SK-N-MC (cell line): ENCODE results near the gene MADD.

ENCODE experiments used
- DNase-seq: peaks from one replicate; pipeline ENCODE4 v3.0.0-alpha.2; 2011; ENCODE audit warnings: low read depth, low spot score
- H3K27ac ChIP-seq: fragments of 200-600 bp; sonication (generic); 2 replicates; pipeline ENCODE4 v1.5.1; 2016; ENCODE audit warnings: mixed run types
- H3K36me3 ChIP-seq: fragments of 200-600 bp; sonication (generic); 2 replicates; pipeline ENCODE4 v1.6.1; 2017; ENCODE audit warnings: antibody characterized with exemption, low read length, mixed read lengths; ENCODE audit not compliant: insufficient read depth
- H3K4me3 ChIP-seq: fragments of 200-600 bp; sonication (generic); 2 replicates; pipeline ENCODE4 v1.5.1; 2016
- H3K9ac ChIP-seq: fragments of 200-600 bp; sonication (generic); 2 replicates; pipeline ENCODE4 v1.8.0; 2017; ENCODE audit warnings: mixed run types, mixed read lengths; ENCODE audit not compliant: insufficient read length
- H3K9me3 ChIP-seq: fragments of 200-600 bp; sonication (generic); 2 replicates; pipeline ENCODE4 v1.6.1; 2017; ENCODE audit warnings: low read depth, mild to moderate bottlenecking, antibody characterized with exemption, low read length, moderate library complexity, mixed read lengths
- EZH2 ChIP-seq: fragments of 200-600 bp; sonication (generic); IDR thresholded peaks from one replicate; pipeline ENCODE4 v1.6.1; 2017; ENCODE audit warnings: antibody characterized with exemption
- FOXP2 ChIP-seq: optimal IDR thresholded peaks from 2 replicates; pipeline ENCODE3; 2011; ENCODE audit warnings: mild to moderate bottlenecking, moderate library complexity; ENCODE audit not compliant: insufficient read depth; ENCODE audit errors: extremely low read length, control extremely low read depth
- POLR2AphosphoS5 ChIP-seq: IDR thresholded peaks from 2 replicates; pipeline ENCODE4 v1.6.1; 2012; ENCODE audit warnings: mild to moderate bottlenecking, low read depth, low read length, borderline replicate concordance

Gene MADD

DNA sequence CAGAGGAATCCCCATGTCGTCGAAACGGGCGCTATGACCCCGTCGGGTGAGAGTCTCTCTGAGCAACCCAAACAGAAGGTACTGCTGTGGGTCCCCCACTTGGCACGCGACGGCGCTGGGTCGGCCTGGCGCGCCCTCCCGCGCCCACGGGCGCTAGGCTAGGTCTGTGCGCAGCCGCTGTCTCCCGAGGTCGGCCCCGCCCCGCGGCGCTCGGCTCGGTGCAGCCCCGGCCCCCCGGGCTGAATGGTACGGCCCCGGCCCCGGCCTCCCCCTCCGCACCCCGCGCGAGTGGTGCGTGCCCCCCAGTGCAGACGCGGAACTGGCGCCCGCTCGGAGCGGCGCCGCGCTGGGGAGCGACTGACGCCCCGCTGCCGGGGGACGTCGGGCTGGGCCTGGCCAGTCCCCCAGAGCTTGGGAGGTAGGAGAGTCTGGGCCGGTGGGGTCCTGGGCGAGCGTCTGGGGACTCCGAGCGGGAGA is at the start of gene MADD:
TSS of gene MADD (plus strand) at position 305 of the 477 bp plus-strand sequence.
- no peaks in the 10 kb centered on the region for H3K9me3 ChIP-seq
- peaks cover 7% of the 10 kb centered on the region; the same call in 1 of the 2 replicates for H3K36me3 ChIP-seq
- H3K27ac ChIP-seq: peak within 1 kb of the TSS; percentile 98
- no peak for TF ChIP-seq EZH2
- peak; percentile 75 for TF ChIP-seq POLR2AphosphoS5
- TF ChIP-seq FOXP2: peak; percentile 66
- H3K4me3 ChIP-seq: peak within 1 kb of the TSS; percentile 81
- H3K9ac ChIP-seq: peak within 1 kb of the TSS; percentile 82
- DNase-seq: no peak

GRCh38 chr11:47220401-47220821 is 49.5 kb upstream of the MADD start:
- no peak overlapping the region for H3K4me3 ChIP-seq
- peak overlapping the region; percentile 14 for H3K27ac ChIP-seq
- H3K36me3 ChIP-seq: 0 out of 2 replicates have a peak, but pooled peaks cover 3% of the 10 kb centered on the region
- peak overlapping the region; percentile 35 for H3K9ac ChIP-seq
- TF ChIP-seq FOXP2: no peak
- no peak for TF ChIP-seq POLR2AphosphoS5
- no peak for TF ChIP-seq EZH2
- no peak for DNase-seq
- no peaks in the 10 kb centered on the region for H3K9me3 ChIP-seq

DNA sequence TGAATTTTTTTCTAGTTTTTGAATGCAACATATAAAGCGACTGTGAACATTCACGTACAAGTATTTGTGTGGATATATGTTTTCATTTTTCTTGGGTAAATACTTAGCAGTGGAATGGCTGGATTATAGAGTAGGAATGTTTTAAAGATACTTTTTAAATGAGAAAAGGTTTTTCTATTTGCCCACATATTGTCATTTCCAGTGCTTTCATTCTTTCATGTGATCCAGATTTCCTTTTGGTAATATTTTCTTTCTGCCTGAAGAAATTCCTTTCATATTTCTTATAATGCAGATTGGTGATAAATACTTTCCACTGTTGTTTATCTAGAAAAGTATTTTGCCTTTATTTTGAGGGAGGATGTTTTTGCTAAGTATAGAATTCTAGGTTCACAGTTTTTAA is 47.2 kb upstream of the MADD start:
- peaks cover 14% of the 10 kb centered on the region for H3K36me3 ChIP-seq
- TF ChIP-seq FOXP2: no peak
- no peak for TF ChIP-seq EZH2
- no peak for TF ChIP-seq POLR2AphosphoS5

GRCh38 chr11:47225552-47226400 is 44.2 kb upstream of the MADD start:
- Histone ChIP-seq H3K9me3 (no peaks in the 10 kb centered on the region), H3K36me3 (peaks cover 11% of the 10 kb centered on the region), H3K9ac (no peak overlapping the region), H3K27ac (no peak overlapping the region), H3K4me3 (no peak overlapping the region)
- TF ChIP-seq EZH2: no peak
- no peak for TF ChIP-seq FOXP2
- TF ChIP-seq POLR2AphosphoS5: no peak
- no peak for DNase-seq

More for the DNA sequence above, 47.2 kb upstream of the MADD start:
- no peak overlapping the region for H3K9ac ChIP-seq
- DNase-seq: no peak
- H3K4me3 ChIP-seq: no peak overlapping the region
- no peak overlapping the region for H3K27ac ChIP-seq
- H3K9me3 ChIP-seq: no peaks in the 10 kb centered on the region

- no peaks in the 10 kb centered on the region for H3K9me3 ChIP-seq
- no peak overlapping the region for H3K4me3 ChIP-seq
- no peak overlapping the region for H3K9ac ChIP-seq
- TF ChIP-seq POLR2AphosphoS5 (no peak), FOXP2 (no peak), EZH2 (no peak)
- peaks cover 11% of the 10 kb centered on the region for H3K36me3 ChIP-seq
- no peak for DNase-seq
- H3K27ac ChIP-seq: no peak overlapping the region
Measured at GRCh38 chr11:47229161-47229560, 40.8 kb upstream of the MADD start.

GRCh38 chr11:47233051-47233450 is 36.9 kb upstream of the MADD start:
- no peak for DNase-seq
- no peak overlapping the region for H3K27ac ChIP-seq
- no peaks in the 10 kb centered on the region for H3K9me3 ChIP-seq
- no peak overlapping the region for H3K9ac ChIP-seq
- TF ChIP-seq EZH2 (no peak), POLR2AphosphoS5 (no peak), FOXP2 (no peak)
- H3K36me3 ChIP-seq: no peaks in the 10 kb centered on the region; the same call in 1 of the 2 replicates
- H3K4me3 ChIP-seq: no peak overlapping the region

- DNase-seq: no peak
- peaks cover 5% of the 10 kb centered on the region; the same call in 1 of the 2 replicates for H3K36me3 ChIP-seq
- no peak overlapping the region for H3K9ac ChIP-seq
- H3K4me3 ChIP-seq: no peak overlapping the region
- H3K27ac ChIP-seq: no peak overlapping the region
- no peaks in the 10 kb centered on the region for H3K9me3 ChIP-seq
- no peak for TF ChIP-seq EZH2
- TF ChIP-seq POLR2AphosphoS5: no peak
- TF ChIP-seq FOXP2: no peak
Measured at GRCh38 chr11:47233989-47234668, 35.8 kb upstream of the MADD start.

GRCh38 chr11:47234669-47235100 is 35.2 kb upstream of the MADD start:
- no peak overlapping the region for H3K4me3 ChIP-seq
- H3K9ac ChIP-seq: no peak overlapping the region

DNA sequence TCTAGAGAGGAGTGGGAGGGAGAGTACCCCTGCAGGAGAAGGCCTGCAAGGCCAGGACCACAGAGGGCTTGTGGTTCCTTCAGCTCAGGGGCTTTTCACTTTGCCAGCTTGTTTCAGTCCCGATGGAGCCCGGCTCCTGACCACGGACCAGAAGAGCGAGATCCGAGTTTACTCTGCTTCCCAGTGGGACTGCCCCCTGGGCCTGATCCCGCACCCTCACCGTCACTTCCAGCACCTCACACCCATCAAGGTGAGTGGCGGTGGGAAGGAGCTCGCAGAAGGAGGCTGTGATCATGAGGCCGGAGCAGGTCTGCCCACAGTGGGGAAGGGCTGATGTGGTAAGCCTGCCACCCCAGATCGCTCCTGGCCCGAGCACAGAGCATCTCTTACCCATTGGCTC is 34.8 kb upstream of the MADD start:
- no peak overlapping the region for H3K27ac ChIP-seq
- no peak for DNase-seq
- H3K9me3 ChIP-seq: no peaks in the 10 kb centered on the region
- H3K9ac ChIP-seq: no peak overlapping the region
- no peak for TF ChIP-seq POLR2AphosphoS5
- TF ChIP-seq FOXP2: no peak
- no peak for TF ChIP-seq EZH2
- peaks cover 15% of the 10 kb centered on the region for H3K36me3 ChIP-seq
- no peak overlapping the region for H3K4me3 ChIP-seq

More at GRCh38 chr11:47234669-47235100, 35.2 kb upstream of the MADD start:
- DNase-seq: no peak
- TF ChIP-seq FOXP2 (no peak), POLR2AphosphoS5 (no peak), EZH2 (no peak)
- Histone ChIP-seq H3K27ac (no peak overlapping the region), H3K9me3 (no peaks in the 10 kb centered on the region), H3K36me3 (peaks cover 10% of the 10 kb centered on the region)
